Nephron (organoid): ENCODE results near the gene ACSM3.
"Not testable (repeated sequence)": the region's sequence is repeated elsewhere in the genome, so short reads cannot be mapped to it uniquely, and the experiment has no call there.

Source experiments
- H3K27ac Mint-ChIP-seq, 3 experiments: 2 replicates each; pipeline ENCODE4 v1.8.0; 2020; ENCODE audit warnings: mixed read lengths in 3 of 3, mild to moderate bottlenecking in 2 of 3, moderate library complexity in 1 of 3
- H3K27me3 Mint-ChIP-seq: 2 replicates; pipeline ENCODE4 v1.8.0; 2021; ENCODE audit warnings: low read depth, mild to moderate bottlenecking, moderate library complexity, mixed read lengths
- H3K36me3 Mint-ChIP-seq: 2 replicates; pipeline ENCODE4 v1.8.0; 2020; ENCODE audit warnings: low read depth, mixed read lengths
- H3K4me1 Mint-ChIP-seq: 2 replicates; pipeline ENCODE4 v1.8.0; 2020; ENCODE audit warnings: mixed read lengths
- H3K4me3 Mint-ChIP-seq, 3 experiments: 2 replicates each; pipeline ENCODE4 v1.8.0; 2020; ENCODE audit warnings: mild to moderate bottlenecking in 3 of 3, mixed read lengths in 3 of 3, moderate library complexity in 2 of 3
- H3K9me3 Mint-ChIP-seq: 2 replicates; pipeline ENCODE4 v1.8.0; 2020; ENCODE audit warnings: mixed read lengths
- CTCF ChIP-seq, 3 experiments: fragments of 200-600 bp; sonication (generic); IDR thresholded peaks; one replicate each; pipeline ENCODE4 v1.5.0; 2021; ENCODE audit warnings: antibody characterized with exemption in 3 of 3; ENCODE audit not compliant: unreplicated experiment in 3 of 3

The ACSM3 gene

GRCh38 chr16:20749474-20749873 lies 14.3 kb upstream of the ACSM3 start:
- no peak for TF ChIP-seq CTCF (IDR thresholded peaks at IDR 0.05; ENCODE audit: unreplicated experiment in 3 of 3)
- no peak overlapping the region for H3K27ac Mint-ChIP-seq
- H3K9me3 Mint-ChIP-seq: peaks cover 8% of the 10 kb centered on the region
- H3K36me3 Mint-ChIP-seq: no peaks in the 10 kb centered on the region
- H3K4me1 Mint-ChIP-seq: peaks cover 5% of the 10 kb centered on the region
- H3K4me3 Mint-ChIP-seq: no peak overlapping the region
- peaks cover 3% of the 10 kb centered on the region for H3K27me3 Mint-ChIP-seq

GRCh38 chr16:20750558-20750957 lies 13.3 kb upstream of the ACSM3 start:
- H3K4me3 Mint-ChIP-seq: no peak overlapping the region
- no peak for TF ChIP-seq CTCF (IDR thresholded peaks at IDR 0.05; ENCODE audit: unreplicated experiment in 3 of 3)
- no peak overlapping the region for H3K27ac Mint-ChIP-seq
- no peaks in the 10 kb centered on the region for H3K4me1 Mint-ChIP-seq
- peaks cover 11% of the 10 kb centered on the region for H3K9me3 Mint-ChIP-seq
- no peaks in the 10 kb centered on the region for H3K36me3 Mint-ChIP-seq
- H3K27me3 Mint-ChIP-seq: peaks cover 3% of the 10 kb centered on the region

- TF ChIP-seq CTCF (IDR thresholded peaks at IDR 0.05; ENCODE audit: unreplicated experiment in 3 of 3): no peak
- no peak overlapping the region for H3K27ac Mint-ChIP-seq
- H3K36me3 Mint-ChIP-seq: no peaks in the 10 kb centered on the region
- H3K9me3 Mint-ChIP-seq: peaks cover 3% of the 10 kb centered on the region
- H3K27me3 Mint-ChIP-seq: peaks cover 3% of the 10 kb centered on the region
- no peak overlapping the region for H3K4me3 Mint-ChIP-seq
- no peaks in the 10 kb centered on the region for H3K4me1 Mint-ChIP-seq
Observed at GRCh38 chr16:20753727-20754126, 10.1 kb upstream of the ACSM3 start.

GRCh38 chr16:20755238-20755637 lies 8.6 kb upstream of the ACSM3 start:
- H3K27me3 Mint-ChIP-seq: peaks cover 3% of the 10 kb centered on the region
- H3K9me3 Mint-ChIP-seq: peaks cover 3% of the 10 kb centered on the region
- H3K36me3 Mint-ChIP-seq: peaks cover 2% of the 10 kb centered on the region
- no peak overlapping the region for H3K27ac Mint-ChIP-seq
- H3K4me1 Mint-ChIP-seq: no peaks in the 10 kb centered on the region
- TF ChIP-seq CTCF (IDR thresholded peaks at IDR 0.05; ENCODE audit: unreplicated experiment in 3 of 3): no peak
- H3K4me3 Mint-ChIP-seq: no peak overlapping the region

GRCh38 chr16:20755799-20756198 lies 8.0 kb upstream of the ACSM3 start:
- not testable (repeated sequence) for H3K9me3 Mint-ChIP-seq, H3K36me3 Mint-ChIP-seq, H3K27me3 Mint-ChIP-seq, H3K4me1 Mint-ChIP-seq, H3K27ac Mint-ChIP-seq, H3K4me3 Mint-ChIP-seq

GRCh38 chr16:20760346-20760745 lies 3.5 kb upstream of the ACSM3 start:
- H3K9me3 Mint-ChIP-seq: peaks cover 17% of the 10 kb centered on the region
- no peak for TF ChIP-seq CTCF (IDR thresholded peaks at IDR 0.05; ENCODE audit: unreplicated experiment in 3 of 3)
- H3K4me3 Mint-ChIP-seq: no peak overlapping the region
- no peaks in the 10 kb centered on the region for H3K4me1 Mint-ChIP-seq
- H3K36me3 Mint-ChIP-seq: peaks cover 18% of the 10 kb centered on the region
- peak overlapping the region; percentile 58 to 96 (median 95) for H3K27ac Mint-ChIP-seq
- no peaks in the 10 kb centered on the region for H3K27me3 Mint-ChIP-seq
